Tracheal epithelial cell (primary cell): ENCODE measurements around the gene GNB1. TPM values are rescaled to one million over a fixed set of nuclear protein-coding genes. Genes with fewer than 3 reads are reported as not detected.

Experiments
- total RNA-seq: library from RNA; depleted of rRNA; stranded (reverse); fragments of >200 nt; gene quantifications from 2 replicates; pipeline ENCODE4 v1.2.1, GENCODE V29; 2014

GNB1 gene
- 91.6 and 113 TPM in 2 replicates for total RNA-seq

DNA sequence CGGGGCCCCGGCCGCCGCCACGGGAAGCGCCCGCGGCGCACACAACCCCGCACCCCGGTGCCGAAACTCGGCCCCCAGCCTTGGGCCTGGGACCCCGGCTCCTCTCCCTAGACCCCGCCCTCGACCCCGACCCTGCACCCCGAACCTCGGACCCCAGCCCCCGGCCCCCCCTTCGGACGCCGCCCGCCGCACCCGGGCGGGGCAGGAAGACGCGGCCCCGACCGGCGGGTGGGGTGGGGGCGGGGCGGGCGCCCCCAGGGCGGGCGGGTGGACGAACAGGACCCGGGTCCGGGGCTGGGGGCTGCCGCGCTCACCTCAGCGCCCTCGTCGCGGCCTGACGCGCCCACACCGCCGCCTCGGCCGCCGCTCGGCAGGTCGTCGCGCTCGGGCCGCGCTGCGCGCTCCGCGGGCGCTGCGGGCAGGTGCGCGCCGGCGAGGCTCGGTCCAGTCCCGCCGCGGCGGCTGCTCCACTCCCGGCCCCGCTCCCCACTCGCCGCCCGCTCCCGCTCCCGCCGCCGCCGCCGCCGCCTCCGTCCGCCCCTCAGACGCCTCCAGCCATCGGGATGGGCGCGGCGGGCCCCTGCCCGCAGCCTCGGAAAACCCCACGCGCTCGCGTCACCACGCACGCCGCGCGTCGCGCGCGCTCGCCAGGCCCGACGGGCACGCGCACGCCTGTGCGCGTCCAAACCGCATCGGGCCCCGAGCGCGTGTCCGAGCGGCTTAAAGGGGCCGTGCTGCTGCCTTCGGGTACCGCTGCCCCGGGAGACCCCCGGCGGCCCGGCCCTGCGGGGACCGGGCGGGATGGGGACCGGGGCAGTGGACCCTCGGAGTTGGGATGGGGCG, at the start of gene GNB1:
Gene GNB1, minus strand, starts transcription at position 582 of the 843 bp plus-strand sequence. CDS start 65,634 bp downstream, outside the sequence.

DNA sequence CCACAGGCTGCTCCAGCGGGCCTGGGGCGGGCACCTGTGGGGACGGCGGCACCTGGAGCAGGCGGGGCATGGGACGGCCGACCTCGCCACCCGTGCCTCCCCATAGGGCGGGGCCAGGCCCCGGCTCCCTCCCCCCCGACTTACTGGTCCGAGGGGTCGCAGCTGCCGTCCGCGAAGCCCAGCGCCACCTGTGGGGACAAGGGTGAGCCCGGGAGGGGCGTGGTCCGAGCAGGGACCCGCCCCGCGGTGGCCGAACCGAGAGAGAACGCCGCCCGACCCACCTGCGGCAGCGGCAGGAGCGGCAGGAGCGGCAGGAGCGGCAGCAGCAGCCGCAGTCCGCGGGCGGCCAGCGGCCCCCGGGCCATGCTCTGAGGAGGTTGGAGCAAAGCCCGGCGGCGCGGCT, 28.0 kb upstream of the GNB1 start, which contains the start of gene TMEM52:
Gene TMEM52, minus strand, starts transcription at position 379 of the 403 bp plus-strand sequence. Its CDS starts 14 bp downstream, at position 365.

DNA sequence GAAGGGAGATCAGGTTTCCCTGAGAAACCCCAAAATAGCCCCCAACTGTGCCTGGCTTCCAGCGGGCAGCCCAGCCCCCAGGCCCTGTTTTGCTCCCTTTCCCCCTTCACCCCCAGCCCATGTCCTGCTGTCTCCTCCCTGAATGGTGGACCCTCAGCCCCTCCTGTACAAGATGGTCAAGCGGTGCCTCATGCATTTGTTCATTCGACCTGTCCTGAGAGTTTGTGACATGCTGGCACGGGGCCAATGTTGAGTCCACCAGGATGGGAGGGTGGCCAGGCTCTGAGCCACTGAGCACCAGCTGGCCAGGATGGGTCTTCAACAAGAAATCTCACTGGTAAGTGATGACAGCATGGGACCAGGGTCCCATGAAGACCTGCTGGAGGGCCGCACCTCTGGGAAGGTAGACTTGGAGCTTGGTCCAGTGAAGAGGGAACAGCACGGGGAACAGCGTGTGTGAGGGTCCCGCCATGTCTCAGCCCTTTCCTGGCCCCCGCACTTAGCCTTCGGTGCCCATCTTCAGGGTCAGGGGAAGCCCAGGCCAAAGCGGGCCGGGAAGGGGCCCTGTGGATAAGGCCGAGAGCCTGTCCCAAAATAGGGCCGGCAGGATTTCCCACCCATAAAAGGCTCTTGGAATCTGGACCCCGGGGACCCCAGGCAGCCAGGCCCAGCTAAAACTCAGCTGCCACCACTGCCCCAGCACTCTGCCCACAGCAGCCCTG, 24.2 kb upstream of the GNB1 start, which contains the start of gene CALML6:
Gene CALML6, plus strand, starts transcription at position 290 of the 722 bp plus-strand sequence. Its CDS starts 21 bp downstream, at position 311.

DNA sequence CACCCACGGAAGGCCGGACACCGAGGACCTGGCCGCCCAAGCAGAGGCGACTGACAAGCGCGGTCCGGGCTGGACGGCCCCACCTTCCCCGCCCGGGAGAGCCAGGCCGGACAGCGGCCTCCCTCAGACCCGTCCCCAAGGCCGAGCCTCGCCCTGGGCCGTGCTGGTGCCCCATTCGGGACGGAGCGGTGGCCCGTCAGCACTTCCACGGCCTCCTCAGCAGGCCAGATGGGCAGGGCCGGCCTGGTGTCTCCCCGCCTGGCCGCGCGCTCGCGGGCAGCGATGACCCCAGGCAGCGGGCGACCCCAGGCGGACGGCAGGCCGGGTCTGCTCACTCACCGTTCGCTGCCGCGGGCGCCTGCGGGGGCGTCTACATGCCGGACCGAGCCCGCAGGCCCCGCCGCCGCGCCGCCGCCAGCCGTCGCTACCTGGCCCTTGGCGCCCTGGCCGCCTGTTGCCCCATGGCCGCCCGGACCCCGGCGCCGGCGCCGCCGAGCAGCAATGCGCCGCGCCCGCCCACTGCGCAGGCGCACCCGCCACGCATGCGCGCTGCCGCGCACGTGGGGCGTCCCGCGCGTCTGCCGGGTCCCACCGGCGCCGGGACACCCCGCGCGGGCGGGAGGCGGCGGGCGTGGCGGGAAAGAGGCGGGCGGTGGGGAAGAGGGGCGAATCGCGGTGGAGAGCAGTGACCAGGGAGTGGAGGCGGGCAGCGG, 112.8 kb downstream of the GNB1 start, which contains the start of gene NADK:
Gene NADK, minus strand, starts transcription at position 521 of the 713 bp plus-strand sequence. CDS start 13,064 bp downstream, outside the sequence.

Other genes with a start within 250 kb of the GNB1 start
- 3.8 and 4.1 TPM in 2 replicates for gene CDK11B, start 232.1 kb downstream of the GNB1 start, total RNA-seq
- gene SLC35E2B, start 198.3 kb downstream of the GNB1 start, total RNA-seq = 11.6 and 16.4 TPM in 2 replicates
- 3.4 and 14.2 TPM in 2 replicates for gene CDK11A, start 166.7 kb downstream of the GNB1 start, total RNA-seq
- 44.8 and 46.5 TPM in 2 replicates for gene NADK, start 112.6 kb downstream of the GNB1 start, total RNA-seq
- gene CALML6, start 24.2 kb upstream of the GNB1 start, total RNA-seq = 0.43 TPM in 1 of 2 replicates, not detected in the other
- 1.9 and 8.5 TPM in 2 replicates for gene TMEM52, start 28.2 kb upstream of the GNB1 start, total RNA-seq
- not detected in 2 replicates for gene CFAP74, start 112.7 kb upstream of the GNB1 start, total RNA-seq
- gene GABRD, start 128.3 kb upstream of the GNB1 start, total RNA-seq = 0.24 TPM in 1 of 2 replicates, not detected in the other
- 30.5 and 33.7 TPM in 2 replicates for gene PRKCZ, start 159.3 kb upstream of the GNB1 start, total RNA-seq